SK-N-SH treated with all-trans-retinoic acid at 6 μM for 48 hours (cell line): ENCODE data around the gene ZNF791.

Experiments used
- ESRRG ChIP-seq: fragments of 250-450 bp; sonication (Bioruptor Pico); IDR thresholded peaks from 2 replicates; pipeline ENCODE4 v1.6.1; 2021; ENCODE audit warnings: mild to moderate bottlenecking
- GLIS3 ChIP-seq: fragments of 250-450 bp; sonication (Bioruptor Pico); IDR thresholded peaks from 2 replicates; pipeline ENCODE4 v1.5.0; 2020; ENCODE audit warnings: mild to moderate bottlenecking, moderate library complexity
- PATZ1 ChIP-seq: fragments of 250-450 bp; sonication (Bioruptor Pico); IDR thresholded peaks from 2 replicates; pipeline ENCODE4 v1.8.0; 2020; ENCODE audit warnings: mild to moderate bottlenecking, moderate library complexity, borderline replicate concordance
- RARB ChIP-seq: fragments of 250-450 bp; sonication (Bioruptor Pico); IDR thresholded peaks from 2 replicates; pipeline ENCODE4 v1.8.0; 2021; ENCODE audit warnings: mild to moderate bottlenecking, moderate library complexity
- SNAI2 ChIP-seq: fragments of 250-450 bp; sonication (Bioruptor Pico); IDR thresholded peaks from 2 replicates; pipeline ENCODE4 v1.5.0; 2020; ENCODE audit warnings: mild to moderate bottlenecking, moderate library complexity
- TCF4 ChIP-seq: fragments of 250-450 bp; sonication (Bioruptor Pico); IDR thresholded peaks from 2 replicates; pipeline ENCODE4 v1.8.0; 2021; ENCODE audit warnings: mild to moderate bottlenecking, moderate library complexity, borderline replicate concordance
- TOX ChIP-seq: fragments of 250-450 bp; sonication (Bioruptor Pico); IDR thresholded peaks from 2 replicates; pipeline ENCODE4 v1.8.0; 2021; ENCODE audit warnings: mild to moderate bottlenecking, moderate library complexity, borderline replicate concordance
- ZC3H10 ChIP-seq: fragments of 250-450 bp; sonication (Bioruptor Pico); IDR thresholded peaks from 2 replicates; pipeline ENCODE4 v1.5.1; 2021; ENCODE audit warnings: mild to moderate bottlenecking, moderate library complexity
- ZFP30 ChIP-seq: fragments of 450-650 bp; formaldehyde crosslinking; IDR thresholded peaks from 2 replicates; pipeline ENCODE4 v1.5.0; 2022; ENCODE audit warnings: mild to moderate bottlenecking, moderate library complexity
- ZNF565 ChIP-seq: fragments of 450-650 bp; formaldehyde crosslinking; conservative IDR thresholded peaks from 2 replicates; pipeline ENCODE4 v1.5.0; 2020; ENCODE audit warnings: low read depth, mild to moderate bottlenecking, moderate library complexity
- ZNF8 ChIP-seq: fragments of 450-650 bp; formaldehyde crosslinking; IDR thresholded peaks from 2 replicates; pipeline ENCODE4 v1.5.0; 2020; ENCODE audit warnings: mild to moderate bottlenecking, moderate library complexity
- TF ChIP-seq, protein P1 (sequence below): fragments of 250-450 bp; sonication (Bioruptor Pico); IDR thresholded peaks from 2 replicates; pipeline ENCODE4 v1.5.0; 2020; ENCODE audit warnings: mild to moderate bottlenecking, moderate library complexity

DNA sequence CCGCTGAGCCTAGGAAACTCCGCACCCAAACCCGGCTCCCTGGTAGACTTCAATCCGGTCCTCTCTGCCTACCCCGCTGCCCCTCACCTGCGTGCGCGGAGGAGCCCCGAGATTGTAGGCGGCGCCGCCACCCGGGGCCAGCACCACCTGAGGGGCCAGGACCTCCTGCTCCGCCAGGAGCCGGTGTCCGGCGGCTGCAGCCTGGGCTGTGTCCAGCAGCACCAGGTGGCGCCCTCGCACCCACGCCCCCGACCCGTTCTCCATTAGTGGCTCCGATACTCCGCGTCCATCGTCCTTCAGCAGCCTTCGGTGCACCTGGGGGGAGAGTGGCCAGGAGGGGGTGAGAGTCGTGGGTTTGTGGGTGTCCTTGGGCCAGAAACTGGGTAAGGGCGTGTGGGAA, 37.4 kb downstream of the ZNF791 start:
- TF ChIP-seq GLIS3 (CRISPR knock-in tag) (no peak), SNAI2 (no peak), ZFP30 (CRISPR knock-in tag) (no peak), TCF4 (no peak), ZC3H10 (no peak), ZNF565 (CRISPR knock-in tag) (no peak), ZNF8 (no peak), RARB (CRISPR knock-in tag) (no peak), PATZ1 (CRISPR knock-in tag) (no peak), TOX (CRISPR knock-in tag) (no peak), ESRRG (no peak)
- TF ChIP-seq, protein P1, sequence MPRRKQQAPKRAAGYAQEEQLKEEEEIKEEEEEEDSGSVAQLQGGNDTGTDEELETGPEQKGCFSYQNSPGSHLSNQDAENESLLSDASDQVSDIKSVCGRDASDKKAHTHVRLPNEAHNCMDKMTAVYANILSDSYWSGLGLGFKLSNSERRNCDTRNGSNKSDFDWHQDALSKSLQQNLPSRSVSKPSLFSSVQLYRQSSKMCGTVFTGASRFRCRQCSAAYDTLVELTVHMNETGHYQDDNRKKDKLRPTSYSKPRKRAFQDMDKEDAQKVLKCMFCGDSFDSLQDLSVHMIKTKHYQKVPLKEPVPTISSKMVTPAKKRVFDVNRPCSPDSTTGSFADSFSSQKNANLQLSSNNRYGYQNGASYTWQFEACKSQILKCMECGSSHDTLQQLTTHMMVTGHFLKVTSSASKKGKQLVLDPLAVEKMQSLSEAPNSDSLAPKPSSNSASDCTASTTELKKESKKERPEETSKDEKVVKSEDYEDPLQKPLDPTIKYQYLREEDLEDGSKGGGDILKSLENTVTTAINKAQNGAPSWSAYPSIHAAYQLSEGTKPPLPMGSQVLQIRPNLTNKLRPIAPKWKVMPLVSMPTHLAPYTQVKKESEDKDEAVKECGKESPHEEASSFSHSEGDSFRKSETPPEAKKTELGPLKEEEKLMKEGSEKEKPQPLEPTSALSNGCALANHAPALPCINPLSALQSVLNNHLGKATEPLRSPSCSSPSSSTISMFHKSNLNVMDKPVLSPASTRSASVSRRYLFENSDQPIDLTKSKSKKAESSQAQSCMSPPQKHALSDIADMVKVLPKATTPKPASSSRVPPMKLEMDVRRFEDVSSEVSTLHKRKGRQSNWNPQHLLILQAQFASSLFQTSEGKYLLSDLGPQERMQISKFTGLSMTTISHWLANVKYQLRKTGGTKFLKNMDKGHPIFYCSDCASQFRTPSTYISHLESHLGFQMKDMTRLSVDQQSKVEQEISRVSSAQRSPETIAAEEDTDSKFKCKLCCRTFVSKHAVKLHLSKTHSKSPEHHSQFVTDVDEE (CRISPR knock-in tag), result no peak
